ENCODE results near the gene PLCH1. TPM values are rescaled to one million over a fixed set of nuclear protein-coding genes. Genes with fewer than 3 reads are reported as not detected.

The PLCH1 gene
- total and polyA plus RNA-seq, 2 of the 8 experiments (the other 6 are each of a cell fraction or from before 2014, with no cell fraction given), result 5.8 to 17.2 TPM

DNA sequence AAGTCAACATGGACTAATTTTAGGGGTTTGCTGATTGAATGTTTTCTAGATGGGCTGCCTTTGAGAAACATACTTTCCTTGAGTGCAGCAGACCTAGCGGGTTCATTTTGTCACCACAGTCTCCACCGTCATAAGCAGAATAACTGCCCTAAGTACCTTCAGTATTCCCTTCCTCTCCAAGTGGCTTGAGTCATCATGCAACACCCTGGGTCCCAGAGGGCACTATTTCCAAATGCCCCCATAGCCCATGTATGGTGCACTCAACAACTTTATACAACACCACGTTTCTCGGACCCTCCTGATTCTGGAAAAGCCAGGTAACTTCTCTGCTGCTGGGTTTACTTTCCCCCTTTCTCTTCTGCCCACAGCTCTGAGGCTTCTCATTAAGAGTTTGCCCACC lies 300.1 kb downstream of the PLCH1 start:
- H3K23ac ChIP-seq (ENCODE audit: insufficient read length), result no peak overlapping the region
- H3K9ac ChIP-seq (replicated peaks in 1 of 4; ENCODE audit: extremely low read depth in 1 of 4, low read depth in 3 of 4, low read length in 3 of 4), result no peak overlapping the region
- no peak overlapping the region for H2BK5ac ChIP-seq (ENCODE audit: low read depth, low read length)
- H3K14ac ChIP-seq (ENCODE audit: insufficient read length), result no peak overlapping the region
- H3K9me3 ChIP-seq (ENCODE audit: insufficient read depth in 2 of 2, low read depth in 1 of 2, low read length in 1 of 2), result no peaks in the 10 kb centered on the region
- H3K4ac ChIP-seq (replicated peaks; ENCODE audit: insufficient read length, low read depth, low read length), result no peak overlapping the region
- H3K56ac ChIP-seq (replicated peaks; ENCODE audit: insufficient read length, low read depth, low read length), result no peak overlapping the region
- H3K23me2 ChIP-seq (ENCODE audit: low read depth, low read length), result peaks cover 2% of the 10 kb centered on the region; the same call in 1 of the 2 replicates
- H2AFZ ChIP-seq (ENCODE audit: low read length), result no peak overlapping the region
- H3K4me1 ChIP-seq (replicated peaks in 1 of 4; ENCODE audit: control insufficient read depth in 3 of 4, insufficient read depth in 4 of 4, low read length in 3 of 4), result no peaks in the 10 kb centered on the region
- no peak overlapping the region for H2BK15ac ChIP-seq (ENCODE audit: low read length)
- CTCF ChIA-PET (ENCODE audit: partially characterized antibody), result interaction anchor here (0.7 to 1.7 kb wide), 3 partner anchors 9 to 61 kb away, joined by 3 to 5 read pairs (median 5); no protein-coding TSS in a partner anchor
- H3K18ac ChIP-seq (ENCODE audit: extremely low read depth, low read length), result no peak overlapping the region
- DNase-seq (ENCODE audit: low read depth in 1 of 2, low spot score in 2 of 2) (no peak), FAIRE-seq (no peak)
- no peaks in the 10 kb centered on the region for H3K79me2 ChIP-seq (ENCODE audit: control insufficient read depth in 1 of 2, insufficient read depth in 2 of 2, low read length in 2 of 2)
- POLR2A ChIA-PET (ENCODE audit: partially characterized antibody), result no interaction called here
- H3K79me1 ChIP-seq (ENCODE audit: low read depth, low read length), result 0 out of 2 replicates have a peak, but pooled peaks cover 2% of the 10 kb centered on the region
- no peak overlapping the region for H3K4me2 ChIP-seq (ENCODE audit: insufficient read depth in 1 of 2, low read depth in 2 of 2, low read length in 2 of 2)
- H3K27ac ChIP-seq (ENCODE audit: low read depth, low read length), result no peak overlapping the region
- no peak overlapping the region for H2AK5ac ChIP-seq (ENCODE audit: low read depth, low read length)
- no peak overlapping the region for H2BK12ac ChIP-seq (ENCODE audit: low read depth, low read length)
- WGBS, 2 experiments (ENCODE audit: extremely low coverage in 1 of 2, insufficient coverage in 1 of 2, insufficient read length in 1 of 2, insufficient replicate concordance in 2 of 2, low coverage in 1 of 2, low lambda C conversion rate in 2 of 2, missing lambda C conversion rate in 1 of 2), result 92% methylated on average over 4 of the region's 4 CpGs; no CpG with 5 or more reads in 1 of the 2 experiments
- H3K36me3 ChIP-seq (ENCODE audit: control insufficient read depth in 2 of 4, insufficient read depth in 4 of 4, low read length in 3 of 4), result no peaks in the 10 kb centered on the region
- no peak overlapping the region for H4K91ac ChIP-seq (replicated peaks; ENCODE audit: insufficient read length, low read length)
- no peaks in the 10 kb centered on the region for H4K20me1 ChIP-seq (replicated peaks in 1 of 2; ENCODE audit: control insufficient read depth in 1 of 2, insufficient read depth in 2 of 2, low read length in 2 of 2)
- H4K8ac ChIP-seq (ENCODE audit: extremely low read depth, insufficient read depth, low read length), result no peak overlapping the region
- no peak overlapping the region for H2BK20ac ChIP-seq (ENCODE audit: low read length)
- H3K4me3 ChIP-seq (ENCODE audit: extremely low read depth in 1 of 4, insufficient read depth in 2 of 4, low read depth in 3 of 4, low read length in 4 of 4), result no peak overlapping the region
- H4K5ac ChIP-seq (ENCODE audit: insufficient read length, low read depth, low read length), result no peak overlapping the region
- H2BK120ac ChIP-seq (replicated peaks; ENCODE audit: low read depth, low read length), result no peak overlapping the region
- H3K27me3 ChIP-seq (replicated peaks in 1 of 4; ENCODE audit: control insufficient read depth in 3 of 4, extremely low read depth in 1 of 4, insufficient read depth in 3 of 4, low read length in 3 of 4), result no peaks in the 10 kb centered on the region
- TF ChIP-seq, protein P1, sequence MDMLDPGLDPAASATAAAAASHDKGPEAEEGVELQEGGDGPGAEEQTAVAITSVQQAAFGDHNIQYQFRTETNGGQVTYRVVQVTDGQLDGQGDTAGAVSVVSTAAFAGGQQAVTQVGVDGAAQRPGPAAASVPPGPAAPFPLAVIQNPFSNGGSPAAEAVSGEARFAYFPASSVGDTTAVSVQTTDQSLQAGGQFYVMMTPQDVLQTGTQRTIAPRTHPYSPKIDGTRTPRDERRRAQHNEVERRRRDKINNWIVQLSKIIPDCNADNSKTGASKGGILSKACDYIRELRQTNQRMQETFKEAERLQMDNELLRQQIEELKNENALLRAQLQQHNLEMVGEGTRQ (IDR thresholded peaks at IDR 0.05; ENCODE audit: low read length), result no peak
- TF ChIP-seq GTF2F1 (IDR thresholded peaks at IDR 0.05; ENCODE audit: borderline replicate concordance, low read depth, low read length), result no peak
- TF ChIP-seq HDAC6 (IDR thresholded peaks at IDR 0.05; ENCODE audit: low read depth, low read length), result no peak
- no peak for TF ChIP-seq EP300 (IDR thresholded peaks at IDR 0.05; ENCODE audit: borderline replicate concordance in 1 of 2, low read depth in 2 of 2, low read length in 2 of 2)
- no peak for TF ChIP-seq MAFK (IDR thresholded peaks at IDR 0.05; ENCODE audit: low read depth, low read length)
- TF ChIP-seq, protein P2, sequence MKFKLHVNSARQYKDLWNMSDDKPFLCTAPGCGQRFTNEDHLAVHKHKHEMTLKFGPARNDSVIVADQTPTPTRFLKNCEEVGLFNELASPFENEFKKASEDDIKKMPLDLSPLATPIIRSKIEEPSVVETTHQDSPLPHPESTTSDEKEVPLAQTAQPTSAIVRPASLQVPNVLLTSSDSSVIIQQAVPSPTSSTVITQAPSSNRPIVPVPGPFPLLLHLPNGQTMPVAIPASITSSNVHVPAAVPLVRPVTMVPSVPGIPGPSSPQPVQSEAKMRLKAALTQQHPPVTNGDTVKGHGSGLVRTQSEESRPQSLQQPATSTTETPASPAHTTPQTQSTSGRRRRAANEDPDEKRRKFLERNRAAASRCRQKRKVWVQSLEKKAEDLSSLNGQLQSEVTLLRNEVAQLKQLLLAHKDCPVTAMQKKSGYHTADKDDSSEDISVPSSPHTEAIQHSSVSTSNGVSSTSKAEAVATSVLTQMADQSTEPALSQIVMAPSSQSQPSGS (IDR thresholded peaks at IDR 0.05; ENCODE audit: low read length), result no peak
- TF ChIP-seq YY1 (IDR thresholded peaks at IDR 0.05; ENCODE audit: low read depth, low read length), result no peak
- no peak for TF ChIP-seq TEAD4 (IDR thresholded peaks at IDR 0.05; ENCODE audit: low read depth, low read length)
- no peak for TF ChIP-seq RAD21 (IDR thresholded peaks at IDR 0.05 in 1 of 2, conservative IDR thresholded peaks at IDR 0.05 in 1 of 2; ENCODE audit: low read depth in 2 of 2, low read length in 2 of 2)
- no peak for TF ChIP-seq RNF2 (IDR thresholded peaks at IDR 0.05; ENCODE audit: borderline replicate concordance, low read depth, low read length, missing control alignments, poor library complexity, severe bottlenecking)

Data from H1 (cell line).